HEK293 (cell line): ENCODE data around the gene NELFE.
"Not testable (repeated sequence)": the region's sequence is repeated elsewhere in the genome, so short reads cannot be mapped to it uniquely, and the experiment has no call there.

Source experiments
- CTCF ChIA-PET: fragments of 350-600 bp; formaldehyde crosslinking; extraction: SDS; loops from one replicate; lab custom pipeline; 2021; ENCODE audit warnings: antibody characterized with exemption; lab: Yijun Ruan, JAX
- POLR2A ChIA-PET: fragments of 300-600 bp; formaldehyde crosslinking; extraction: SDS; loops from one replicate; lab custom pipeline; 2020; ENCODE audit warnings: antibody characterized with exemption, inconsistent platforms; lab: Yijun Ruan, JAX
- H3K27ac ChIP-seq: fragments of 200-500 bp; sonication (Bioruptor generic); 2 replicates; pipeline ENCODE4 v1.5.1; 2014; ENCODE audit warnings: low read depth, low read length, control low read depth, inconsistent platforms; ENCODE audit errors: extremely low read depth
- H3K36me3 ChIP-seq, 2 experiments: fragments of 200-500 bp in 1 of 2; sonication (Bioruptor generic) in 1 of 2; 1 replicate in 1 of 2; 2 replicates in 1 of 2; pipeline ENCODE4 v1.5.1; 2014 to 2017; ENCODE audit warnings: inconsistent platforms in 2 of 2, low read length in 2 of 2; ENCODE audit not compliant: control insufficient read depth in 2 of 2, insufficient read depth in 1 of 2
- H3K4me1 ChIP-seq: fragments of 200-500 bp; sonication (Bioruptor generic); 2 replicates; pipeline ENCODE4 v1.5.1; 2014; ENCODE audit warnings: mild to moderate bottlenecking, low read length, inconsistent platforms; ENCODE audit not compliant: control insufficient read depth, insufficient read depth
- H3K4me3 ChIP-seq: 2 replicates; pipeline ENCODE4 v1.5.1; 2011; ENCODE audit warnings: low read depth, mild to moderate bottlenecking, control low read depth, low read length, moderate library complexity
- H3K9me3 ChIP-seq: fragments of 200-500 bp; sonication (Bioruptor generic); 2 replicates; pipeline ENCODE4 v1.5.1; 2014; ENCODE audit warnings: low read depth, low read length, inconsistent platforms; ENCODE audit not compliant: control insufficient read depth, insufficient read depth
- EGR2 ChIP-seq: fragments of 450-650 bp; formaldehyde crosslinking; IDR thresholded peaks from 2 replicates; pipeline ENCODE4 v1.5.1; 2016; ENCODE audit warnings: low read depth, missing biosample characterization, missing genetic modification characterization
- HOXC10 ChIP-seq: sonication (generic); formaldehyde crosslinking; IDR thresholded peaks from 2 replicates; pipeline ENCODE4 v1.8.1; 2023; ENCODE audit warnings: mild to moderate bottlenecking, missing genetic modification reagents
- KLF1 ChIP-seq: fragments of 450-650 bp; formaldehyde crosslinking; IDR thresholded peaks from 2 replicates; pipeline ENCODE4 v1.5.1; 2016; ENCODE audit warnings: missing biosample characterization, missing genetic modification characterization
- MZF1 ChIP-seq: fragments of 450-650 bp; formaldehyde crosslinking; IDR thresholded peaks from 2 replicates; pipeline ENCODE4 v1.5.1; 2017; ENCODE audit warnings: missing biosample characterization, missing genetic modification characterization, borderline replicate concordance
- ZBTB17 ChIP-seq: fragments of 450-650 bp; formaldehyde crosslinking; IDR thresholded peaks from 2 replicates; pipeline ENCODE4 v1.5.1; 2016; ENCODE audit warnings: missing biosample characterization, missing genetic modification characterization
- ZFHX2 ChIP-seq: fragments of 450-650 bp; formaldehyde crosslinking; conservative IDR thresholded peaks from 2 replicates; pipeline ENCODE4 v1.5.1; 2016; ENCODE audit warnings: missing biosample characterization, missing genetic modification characterization
- ZNF184 ChIP-seq: fragments of 450-650 bp; IDR thresholded peaks from 2 replicates; pipeline ENCODE4 v1.5.1; 2018; ENCODE audit warnings: missing biosample characterization, mild to moderate bottlenecking, missing genetic modification characterization
- ZNF280D ChIP-seq: fragments of 450-650 bp; formaldehyde crosslinking; IDR thresholded peaks from 2 replicates; pipeline ENCODE4 v1.5.1; 2016; ENCODE audit warnings: missing biosample characterization, missing genetic modification characterization
- ZNF362 ChIP-seq: fragments of 450-650 bp; formaldehyde crosslinking; IDR thresholded peaks from 2 replicates; pipeline ENCODE4 v1.5.1; 2016; ENCODE audit warnings: missing biosample characterization, missing genetic modification characterization
- ZNF398 ChIP-seq: fragments of 450-650 bp; formaldehyde crosslinking; IDR thresholded peaks from 2 replicates; pipeline ENCODE4 v1.5.1; 2017; ENCODE audit warnings: missing biosample characterization, missing genetic modification characterization
- ZNF521 ChIP-seq: fragments of 450-650 bp; formaldehyde crosslinking; IDR thresholded peaks from 2 replicates; pipeline ENCODE4 v1.5.1; 2017; ENCODE audit warnings: missing biosample characterization, mild to moderate bottlenecking, missing genetic modification characterization
- ZNF529 ChIP-seq: fragments of 450-650 bp; formaldehyde crosslinking; IDR thresholded peaks from 2 replicates; pipeline ENCODE4 v1.5.1; 2017; ENCODE audit warnings: missing genetic modification characterization, missing biosample characterization; ENCODE audit not compliant: insufficient replicate concordance
- ZNF76 ChIP-seq: fragments of 450-650 bp; formaldehyde crosslinking; IDR thresholded peaks from 2 replicates; pipeline ENCODE4; 2016; ENCODE audit warnings: low read depth, missing biosample characterization, missing genetic modification characterization, borderline replicate concordance

Gene NELFE

GRCh38 chr6:31911826-31912585 lies 46.8 kb downstream of the NELFE start:
- ChIA-PET POLR2A (interaction anchor here (0.7 to 1.1 kb wide), 3 partner anchors 14 to 982 kb away, joined by 3 to 4 read pairs (median 3); partner anchors contain the start of gene NEU1), CTCF (interaction anchor here (0.5 to 0.8 kb wide), 3 partner anchors 9 to 313 kb away, joined by 3 to 6 read pairs (median 3); no protein-coding TSS in a partner anchor)
- Histone ChIP-seq H3K36me3 (no peaks in the 10 kb centered on the region), H3K9me3 (no peaks in the 10 kb centered on the region), H3K4me1 (peaks cover 9% of the 10 kb centered on the region; the same call in 1 of the 2 replicates), H3K4me3 (no peak overlapping the region), H3K27ac (no peak overlapping the region)
- TF ChIP-seq ZNF280D (tag by site-specific recombination) (no peak), ZNF362 (0 out of 2 replicates have a peak, but pooled peaks have one; percentile 10), ZNF76 (0 out of 2 replicates have a peak, but pooled peaks have one; percentile 3), ZBTB17 (tag by site-specific recombination) (peak; percentile 69), ZNF184 (tag by site-specific recombination) (no peak), ZFHX2 (peak; percentile 30; the same call in 1 of the 2 replicates)

- ChIA-PET CTCF (interaction anchor here (0.5 to 1.3 kb wide), 3 partner anchors 10 to 1361 kb away, joined by 3 read pairs; no protein-coding TSS in a partner anchor), POLR2A (interaction anchor here (0.5 to 1.3 kb wide), 3 partner anchors 9 to 225 kb away, joined by 3 to 6 read pairs (median 4); no protein-coding TSS in a partner anchor)
- not testable (repeated sequence) for H3K36me3 ChIP-seq, H3K9me3 ChIP-seq, H3K27ac ChIP-seq, H3K4me3 ChIP-seq
- TF ChIP-seq KLF1 (0 out of 2 replicates have a peak, but pooled peaks have one; percentile 36), ZFHX2 (0 out of 2 replicates have a peak, but pooled peaks have one; percentile 6), EGR2 (tag by site-specific recombination) (peak; percentile 6; the same call in 1 of the 2 replicates)
- peaks cover 12% of the 10 kb centered on the region; the same call in 1 of the 2 replicates for H3K4me1 ChIP-seq
These were observed 49.5 kb downstream of the NELFE start for GRCh38 chr6:31909298-31909697.

DNA sequence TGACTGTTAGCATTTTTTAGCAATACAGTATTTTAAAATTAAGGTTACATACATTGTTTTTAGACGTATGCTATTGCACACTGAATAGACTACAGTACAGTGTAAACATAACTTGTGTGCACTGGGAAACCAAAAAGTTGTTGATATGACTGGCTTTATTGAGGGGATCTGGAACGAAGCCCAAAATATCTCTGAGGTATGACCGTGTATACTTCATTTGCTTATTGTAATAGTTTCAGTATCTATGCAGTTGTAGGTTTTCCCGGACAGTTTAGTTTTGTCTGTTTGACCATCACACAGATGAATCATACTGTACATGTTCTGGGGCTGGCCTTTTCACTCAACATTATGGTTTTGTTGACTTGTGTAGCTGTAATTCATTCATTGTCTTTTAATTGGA lies 50.0 kb downstream of the NELFE start:
- H3K27ac ChIP-seq, result no peak overlapping the region
- POLR2A ChIA-PET, result interaction anchor here (0.6 to 1.3 kb wide), 5 partner anchors 9 to 170 kb away, joined by 3 to 13 read pairs (median 4); no protein-coding TSS in a partner anchor
- peaks cover 12% of the 10 kb centered on the region; the same call in 1 of the 2 replicates for H3K4me1 ChIP-seq
- TF ChIP-seq HOXC10 (CRISPR knock-in tag) (no peak), ZNF521 (tag by site-specific recombination) (no peak), ZNF529 (no peak), MZF1 (tag by site-specific recombination) (no peak), ZNF398 (tag by site-specific recombination) (no peak)
- H3K36me3 ChIP-seq, result no peaks in the 10 kb centered on the region
- no peak overlapping the region for H3K4me3 ChIP-seq
- no peaks in the 10 kb centered on the region for H3K9me3 ChIP-seq
- CTCF ChIA-PET, result interaction anchor here (1.3 kb wide), 2 partner anchors 11 to 44 kb away, joined by 3 to 4 read pairs; no protein-coding TSS in a partner anchor
